Neural progenitor cell (in vitro differentiated cells): Measurements from ENCODE around the gene RIOK1. TPM values are rescaled to one million over a fixed set of nuclear protein-coding genes. Genes with fewer than 3 reads are reported as not detected.

Experiments
- DNase-seq: peaks from one replicate; pipeline ENCODE4 v3.0.0-alpha.2; 2016; ENCODE audit warnings: low spot score
- H2AFZ ChIP-seq: fragments of 200-600 bp; sonication (generic); replicated peaks from 2 replicates; pipeline ENCODE4 v1.6.1; 2016; ENCODE audit warnings: antibody characterized with exemption
- H3F3A ChIP-seq: fragments of 200-600 bp; sonication (generic); 2 replicates; pipeline ENCODE4 v1.6.1; 2016; ENCODE audit warnings: antibody characterized with exemption, low read depth
- H3K27ac ChIP-seq: fragments of 200-600 bp; sonication (generic); 2 replicates; pipeline ENCODE4 v1.5.1; 2016; ENCODE audit warnings: mild to moderate bottlenecking
- H3K27me3 ChIP-seq: fragments of 200-600 bp; sonication (generic); 2 replicates; pipeline ENCODE4 v1.6.1; 2016; ENCODE audit warnings: mild to moderate bottlenecking, moderate library complexity
- H3K36me3 ChIP-seq: fragments of 200-600 bp; sonication (generic); 2 replicates; pipeline ENCODE4 v1.5.1; 2016
- H3K4me1 ChIP-seq: fragments of 200-600 bp; sonication (generic); 2 replicates; pipeline ENCODE4 v1.6.1; 2016; ENCODE audit warnings: mixed run types
- H3K4me2 ChIP-seq: fragments of 200-600 bp; sonication (generic); 2 replicates; pipeline ENCODE4 v1.6.1; 2016
- H3K4me3 ChIP-seq: fragments of 200-600 bp; sonication (generic); 2 replicates; pipeline ENCODE4 v1.5.1; 2016
- H3K79me2 ChIP-seq: fragments of 200-600 bp; sonication (generic); 2 replicates; pipeline ENCODE4 v1.6.1; 2016; ENCODE audit warnings: low read depth
- H3K9ac ChIP-seq: fragments of 200-600 bp; sonication (generic); 2 replicates; pipeline ENCODE4 v1.6.1; 2016
- H3K9me3 ChIP-seq: fragments of 200-600 bp; sonication (generic); 2 replicates; pipeline ENCODE4 v1.5.1; 2016; ENCODE audit warnings: low read depth
- H4K20me1 ChIP-seq: fragments of 200-600 bp; sonication (generic); 2 replicates; pipeline ENCODE4 v1.6.1; 2016; ENCODE audit warnings: low read depth
- H3K27ac Mint-ChIP-seq: 3 replicates; pipeline ENCODE4 v1.8.0; 2021; ENCODE audit warnings: mixed read lengths
- H3K27me3 Mint-ChIP-seq: 2 replicates; pipeline ENCODE4 v1.8.0; 2022; ENCODE audit warnings: low read depth, mild to moderate bottlenecking, inconsistent platforms, moderate library complexity, mixed read lengths; ENCODE audit not compliant: insufficient read depth
- H3K36me3 Mint-ChIP-seq: 3 replicates; pipeline ENCODE4 v1.8.0; 2021; ENCODE audit warnings: mixed read lengths
- H3K4me1 Mint-ChIP-seq: 3 replicates; pipeline ENCODE4 v1.8.0; 2021; ENCODE audit warnings: mixed read lengths
- H3K4me3 Mint-ChIP-seq: 3 replicates; pipeline ENCODE4 v1.8.0; 2021; ENCODE audit warnings: mild to moderate bottlenecking, moderate library complexity, mixed read lengths
- H3K9me3 Mint-ChIP-seq: 3 replicates; pipeline ENCODE4 v1.8.0; 2020; ENCODE audit warnings: mixed read lengths
- EZH2 ChIP-seq: fragments of 200-600 bp; sonication (generic); IDR thresholded peaks from 2 replicates; pipeline ENCODE4 v1.6.1; 2017; ENCODE audit warnings: antibody characterized with exemption, mild to moderate bottlenecking, moderate library complexity
- EZH2phosphoT487 ChIP-seq: fragments of 200-600 bp; sonication (generic); IDR thresholded peaks from 2 replicates; pipeline ENCODE4 v1.6.1; 2017; ENCODE audit warnings: antibody characterized with exemption
- total RNA-seq: library from RNA; depleted of rRNA; stranded (reverse); fragments of >200 nt; gene quantifications from 2 replicates; pipeline ENCODE4 v1.2.3, GENCODE V29; 2015; ENCODE audit warnings: low replicate concordance
- TF ChIP-seq, protein P1 (sequence below): fragments of 200-600 bp; sonication (generic); IDR thresholded peaks from 2 replicates; pipeline ENCODE4 v1.5.1; 2017; ENCODE audit warnings: antibody characterized with exemption, mild to moderate bottlenecking

The RIOK1 gene
- total RNA-seq, 1 donor from 2014 or later = 21.5 TPM

DNA sequence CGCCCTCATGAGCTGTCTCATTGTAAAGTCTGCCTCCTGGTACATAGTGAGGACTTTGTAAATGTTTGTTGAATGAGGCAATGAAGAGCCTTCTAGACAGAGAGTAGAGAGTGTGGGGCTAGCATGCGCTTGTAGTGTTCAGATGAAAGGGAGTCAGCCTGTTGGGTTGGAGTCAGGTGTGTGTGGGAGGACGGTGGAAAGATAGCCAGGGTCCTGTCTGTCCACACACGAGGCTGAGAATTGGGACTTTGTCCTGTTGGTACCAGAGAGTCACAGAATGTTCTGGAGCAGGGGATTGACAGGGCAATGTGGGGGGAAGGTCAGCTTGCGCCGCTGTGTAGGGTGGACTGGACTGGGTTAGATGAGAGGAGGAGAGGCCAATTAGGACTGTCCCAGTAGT is 58.6 kb downstream of the RIOK1 start:
- no peaks in the 10 kb centered on the region for H3K79me2 ChIP-seq
- no peaks in the 10 kb centered on the region for H3K36me3 Mint-ChIP-seq
- H3K27ac Mint-ChIP-seq = no peak overlapping the region
- no peak for DNase-seq
- no peaks in the 10 kb centered on the region for H3K9me3 ChIP-seq
- H3K4me2 ChIP-seq = no peak overlapping the region
- peaks cover 18% of the 10 kb centered on the region for H3K4me1 Mint-ChIP-seq
- H3K36me3 ChIP-seq = no peaks in the 10 kb centered on the region
- no peak overlapping the region for H3K27ac ChIP-seq
- no peak overlapping the region for H3K9ac ChIP-seq
- H3K9me3 Mint-ChIP-seq = no peaks in the 10 kb centered on the region
- H3K4me3 ChIP-seq = no peak overlapping the region
- H3K4me3 Mint-ChIP-seq = no peak overlapping the region
- no peak for TF ChIP-seq EZH2phosphoT487
- TF ChIP-seq, protein P1, sequence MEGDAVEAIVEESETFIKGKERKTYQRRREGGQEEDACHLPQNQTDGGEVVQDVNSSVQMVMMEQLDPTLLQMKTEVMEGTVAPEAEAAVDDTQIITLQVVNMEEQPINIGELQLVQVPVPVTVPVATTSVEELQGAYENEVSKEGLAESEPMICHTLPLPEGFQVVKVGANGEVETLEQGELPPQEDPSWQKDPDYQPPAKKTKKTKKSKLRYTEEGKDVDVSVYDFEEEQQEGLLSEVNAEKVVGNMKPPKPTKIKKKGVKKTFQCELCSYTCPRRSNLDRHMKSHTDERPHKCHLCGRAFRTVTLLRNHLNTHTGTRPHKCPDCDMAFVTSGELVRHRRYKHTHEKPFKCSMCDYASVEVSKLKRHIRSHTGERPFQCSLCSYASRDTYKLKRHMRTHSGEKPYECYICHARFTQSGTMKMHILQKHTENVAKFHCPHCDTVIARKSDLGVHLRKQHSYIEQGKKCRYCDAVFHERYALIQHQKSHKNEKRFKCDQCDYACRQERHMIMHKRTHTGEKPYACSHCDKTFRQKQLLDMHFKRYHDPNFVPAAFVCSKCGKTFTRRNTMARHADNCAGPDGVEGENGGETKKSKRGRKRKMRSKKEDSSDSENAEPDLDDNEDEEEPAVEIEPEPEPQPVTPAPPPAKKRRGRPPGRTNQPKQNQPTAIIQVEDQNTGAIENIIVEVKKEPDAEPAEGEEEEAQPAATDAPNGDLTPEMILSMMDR = no peak
- TF ChIP-seq EZH2 = no peak
- H3K27me3 Mint-ChIP-seq = peaks cover 21% of the 10 kb centered on the region
- no peaks in the 10 kb centered on the region for H4K20me1 ChIP-seq
- H3K27me3 ChIP-seq = peaks cover 6% of the 10 kb centered on the region
- no peak overlapping the region for H2AFZ ChIP-seq
- H3K4me1 ChIP-seq = peaks cover 16% of the 10 kb centered on the region
- H3F3A ChIP-seq = peaks cover 12% of the 10 kb centered on the region

DNA sequence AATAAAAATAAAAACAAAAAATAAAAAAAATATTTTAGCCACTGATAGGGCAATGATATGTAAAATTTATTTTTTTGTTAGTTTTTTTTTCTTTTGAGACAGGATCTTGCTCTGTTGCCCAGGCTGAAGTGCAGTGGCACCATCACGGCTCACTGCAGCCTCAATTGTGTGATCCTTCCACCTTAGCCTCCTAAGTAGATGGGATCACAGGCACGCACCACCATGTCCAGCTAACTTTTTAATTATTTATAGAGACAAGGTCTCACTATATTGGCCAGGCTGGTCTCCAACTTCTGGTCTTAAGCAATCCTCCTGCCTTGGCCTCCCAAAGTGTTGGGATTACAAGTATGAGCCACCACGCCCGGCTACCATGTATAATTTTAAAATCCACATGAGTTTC is 59.4 kb downstream of the RIOK1 start:
- H3K27ac Mint-ChIP-seq = no peak overlapping the region
- TF ChIP-seq EZH2 (no peak), EZH2phosphoT487 (no peak)
- TF ChIP-seq, protein P1 = no peak
- peaks cover 12% of the 10 kb centered on the region for H3F3A ChIP-seq

DNA sequence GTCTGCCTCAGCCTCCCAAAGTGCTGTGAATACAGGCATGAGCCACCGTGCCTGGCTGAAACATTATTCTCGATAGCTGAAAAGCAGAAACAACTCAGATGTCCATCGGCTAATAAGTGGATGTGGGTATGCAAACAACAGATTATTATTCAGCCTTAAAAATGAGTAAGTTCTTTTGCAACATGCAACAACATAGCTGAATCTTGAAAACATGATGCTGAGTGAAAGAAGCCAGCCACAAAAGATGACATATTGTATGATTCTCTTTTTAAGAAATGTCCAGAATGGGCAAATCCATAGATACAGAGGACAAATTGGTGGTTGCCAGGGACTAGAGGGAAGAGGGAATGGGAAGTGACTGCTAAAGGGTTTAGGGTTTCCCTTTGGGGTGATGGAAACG is 61.7 kb downstream of the RIOK1 start:
- Mint-ChIP-seq H3K36me3 (no peaks in the 10 kb centered on the region), H3K4me3 (no peak overlapping the region), H3K27ac (no peak overlapping the region), H3K27me3 (peaks cover 25% of the 10 kb centered on the region), H3K4me1 (peaks cover 12% of the 10 kb centered on the region), H3K9me3 (peaks cover 4% of the 10 kb centered on the region)
- DNase-seq = no peak
- Histone ChIP-seq H3K27ac (no peak overlapping the region), H2AFZ (no peak overlapping the region), H3K4me1 (peaks cover 10% of the 10 kb centered on the region), H3K79me2 (no peaks in the 10 kb centered on the region), H3K4me2 (no peak overlapping the region), H3K4me3 (no peak overlapping the region), H3K9ac (no peak overlapping the region), H3F3A (peaks cover 9% of the 10 kb centered on the region), H3K9me3 (no peaks in the 10 kb centered on the region), H4K20me1 (no peaks in the 10 kb centered on the region), H3K27me3 (no peaks in the 10 kb centered on the region), H3K36me3 (no peaks in the 10 kb centered on the region)
- TF ChIP-seq EZH2 = no peak
- no peak for TF ChIP-seq EZH2phosphoT487
- TF ChIP-seq, protein P1 = no peak

More for the DNA sequence above, 59.4 kb downstream of the RIOK1 start:
- no peak overlapping the region for H3K4me2 ChIP-seq
- peaks cover 23% of the 10 kb centered on the region for H3K27me3 Mint-ChIP-seq
- no peak overlapping the region for H3K27ac ChIP-seq
- H3K79me2 ChIP-seq = no peaks in the 10 kb centered on the region
- H3K4me3 Mint-ChIP-seq = no peak overlapping the region
- no peak overlapping the region for H2AFZ ChIP-seq
- H3K9me3 ChIP-seq = no peaks in the 10 kb centered on the region
- H3K9me3 Mint-ChIP-seq = no peaks in the 10 kb centered on the region
- peaks cover 6% of the 10 kb centered on the region for H3K27me3 ChIP-seq
- H3K36me3 Mint-ChIP-seq = no peaks in the 10 kb centered on the region
- H3K9ac ChIP-seq = no peak overlapping the region
- no peaks in the 10 kb centered on the region for H4K20me1 ChIP-seq
- peaks cover 16% of the 10 kb centered on the region for H3K4me1 ChIP-seq
- no peak for DNase-seq
- no peaks in the 10 kb centered on the region for H3K36me3 ChIP-seq
- H3K4me1 Mint-ChIP-seq = peaks cover 18% of the 10 kb centered on the region
- no peak overlapping the region for H3K4me3 ChIP-seq

DNA sequence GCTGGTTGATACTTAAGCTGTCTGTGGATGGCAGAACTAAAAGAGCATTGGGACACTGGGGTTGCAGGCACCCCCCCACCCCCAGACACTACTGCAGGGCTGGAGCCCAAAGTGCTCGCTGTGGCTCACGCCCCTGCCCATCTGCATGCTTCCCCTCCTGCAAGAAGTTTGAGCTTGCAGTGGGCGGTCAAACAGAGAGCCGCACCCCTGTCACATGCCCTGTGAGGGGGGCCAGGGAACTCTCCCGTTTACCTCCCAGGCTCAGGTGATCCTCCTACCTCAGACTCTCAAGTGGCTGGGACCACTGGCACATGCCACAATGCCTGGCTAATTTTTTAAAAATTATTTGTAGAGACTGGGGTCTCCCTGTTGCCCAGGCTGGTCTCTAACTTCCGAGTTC is 63.3 kb downstream of the RIOK1 start:
- Histone ChIP-seq H3K4me3 (no peak overlapping the region), H4K20me1 (no peaks in the 10 kb centered on the region), H3K4me2 (no peak overlapping the region), H3K4me1 (no peaks in the 10 kb centered on the region), H3K27me3 (no peaks in the 10 kb centered on the region), H2AFZ (no peak overlapping the region), H3K9me3 (no peaks in the 10 kb centered on the region), H3K27ac (no peak overlapping the region), H3F3A (no peaks in the 10 kb centered on the region), H3K9ac (no peak overlapping the region), H3K36me3 (no peaks in the 10 kb centered on the region), H3K79me2 (no peaks in the 10 kb centered on the region)
- H3K4me3 Mint-ChIP-seq = no peak overlapping the region
- H3K36me3 Mint-ChIP-seq = no peaks in the 10 kb centered on the region
- DNase-seq = no peak
- TF ChIP-seq, protein P1 = no peak
- no peak for TF ChIP-seq EZH2phosphoT487
- no peak for TF ChIP-seq EZH2
- peaks cover 2% of the 10 kb centered on the region for H3K4me1 Mint-ChIP-seq
- H3K27ac Mint-ChIP-seq = no peak overlapping the region
- peaks cover 12% of the 10 kb centered on the region for H3K9me3 Mint-ChIP-seq
- peaks cover 16% of the 10 kb centered on the region for H3K27me3 Mint-ChIP-seq
